Ovary (tissue), 3 donors: ENCODE data around the gene NEBL.

ENCODE experiments used
- POLR2A ChIP-seq: fragments of 450-650 bp; IDR thresholded peaks from one replicate; pipeline ENCODE4 v1.6.1; 2017; ENCODE audit warnings: antibody characterized with exemption, mild to moderate bottlenecking, moderate library complexity
- TF ChIP-seq, protein P1 (sequence below), 3 donors: fragments of 450-650 bp in 2 of 3; fragments of 200-600 bp in 1 of 3; IDR thresholded peaks; one replicate each; pipeline versions ENCODE4 v1.5.1 to v1.8.0; 2016 to 2022; ENCODE audit warnings: antibody characterized with exemption in 3 of 3, mild to moderate bottlenecking in 1 of 3
- donor health status: DM: no; HTN: no; CAD: no.

DNA sequence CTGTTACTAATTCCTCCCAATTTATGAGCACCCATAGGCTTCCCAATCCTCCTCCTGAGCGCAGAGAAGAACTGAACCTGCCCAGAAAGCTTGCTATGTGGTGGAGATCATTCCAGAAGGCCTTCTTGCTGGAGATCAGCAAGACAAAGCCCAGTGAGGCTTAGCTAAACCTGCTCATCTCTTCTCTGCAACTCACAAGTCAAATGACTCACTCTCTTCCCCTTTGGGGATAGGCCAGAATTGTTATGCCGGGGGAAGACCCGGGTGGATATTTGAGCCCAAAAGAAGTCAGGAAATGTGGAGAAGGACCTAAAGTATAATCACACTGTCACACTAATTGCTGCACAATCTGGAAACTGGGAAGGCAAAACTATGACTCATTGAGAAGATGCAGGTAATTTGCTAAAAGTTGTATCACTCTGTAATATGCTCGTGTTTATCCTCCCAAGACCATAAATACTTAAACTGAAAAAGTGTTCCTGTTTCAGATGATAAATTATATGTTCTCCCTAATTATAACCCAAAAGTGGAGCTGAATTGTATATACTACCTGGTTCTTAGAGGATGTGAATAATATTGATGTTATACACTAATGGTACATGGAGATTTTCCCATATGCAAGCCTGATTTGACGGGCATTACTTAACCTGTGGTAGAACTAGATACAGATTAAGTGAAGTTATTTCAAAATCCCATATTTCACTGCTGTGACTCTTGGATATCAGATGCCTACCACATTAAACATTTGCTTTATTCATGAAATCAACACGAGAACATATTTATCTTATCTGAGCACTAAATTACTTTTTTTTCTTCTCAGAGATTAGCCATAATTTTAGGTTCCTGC, 6.4 kb downstream of the NEBL start:
- no peak for TF ChIP-seq POLR2A
- TF ChIP-seq, protein P1, sequence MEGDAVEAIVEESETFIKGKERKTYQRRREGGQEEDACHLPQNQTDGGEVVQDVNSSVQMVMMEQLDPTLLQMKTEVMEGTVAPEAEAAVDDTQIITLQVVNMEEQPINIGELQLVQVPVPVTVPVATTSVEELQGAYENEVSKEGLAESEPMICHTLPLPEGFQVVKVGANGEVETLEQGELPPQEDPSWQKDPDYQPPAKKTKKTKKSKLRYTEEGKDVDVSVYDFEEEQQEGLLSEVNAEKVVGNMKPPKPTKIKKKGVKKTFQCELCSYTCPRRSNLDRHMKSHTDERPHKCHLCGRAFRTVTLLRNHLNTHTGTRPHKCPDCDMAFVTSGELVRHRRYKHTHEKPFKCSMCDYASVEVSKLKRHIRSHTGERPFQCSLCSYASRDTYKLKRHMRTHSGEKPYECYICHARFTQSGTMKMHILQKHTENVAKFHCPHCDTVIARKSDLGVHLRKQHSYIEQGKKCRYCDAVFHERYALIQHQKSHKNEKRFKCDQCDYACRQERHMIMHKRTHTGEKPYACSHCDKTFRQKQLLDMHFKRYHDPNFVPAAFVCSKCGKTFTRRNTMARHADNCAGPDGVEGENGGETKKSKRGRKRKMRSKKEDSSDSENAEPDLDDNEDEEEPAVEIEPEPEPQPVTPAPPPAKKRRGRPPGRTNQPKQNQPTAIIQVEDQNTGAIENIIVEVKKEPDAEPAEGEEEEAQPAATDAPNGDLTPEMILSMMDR (IDR thresholded peaks at IDR 0.05): no peak
